GM12878 (cell line): ENCODE data around the gene P2RX6. TPM values are rescaled to one million over a fixed set of nuclear protein-coding genes. Genes with fewer than 3 reads are reported as not detected.

ENCODE experiments used
- ATAC-seq: fragments of 200-7000 bp; cut with Tn5 transposase; 3 replicates; pipeline ENCODE4 v1.9.1; 2020; ENCODE audit warnings: mild to moderate bottlenecking, moderate library complexity
- BruUV-seq: library from RNA; stranded (reverse); fragments of 400-500 nt; replicated peaks from 2 replicates; lab custom pipeline; 2021; lab: Mats Ljungman, UMichigan
- CTCF ChIA-PET: fragments of 300-600 bp; sonication (Branson Sonifier 250); formaldehyde crosslinking; extraction: SDS; loops from one replicate; lab custom pipeline; 2021; ENCODE audit warnings: inconsistent platforms; lab: Yijun Ruan, JAX
- POLR2A ChIA-PET: fragments of 350-600 bp; formaldehyde crosslinking; extraction: SDS; loops from one replicate; lab custom pipeline; 2021; ENCODE audit warnings: inconsistent platforms; lab: Charles Lee
- RAD21 ChIA-PET: fragments of 300-600 bp; sonication (Branson Sonifier 250); formaldehyde crosslinking; loops from one replicate; lab custom pipeline; 2023; ENCODE audit warnings: antibody characterized with exemption; ENCODE audit not compliant: unreplicated experiment; lab: Charles Lee
- SMC1A ChIA-PET: fragments of 300-600 bp; sonication (Branson Sonifier 250); formaldehyde crosslinking; loops from one replicate; lab custom pipeline; 2023; ENCODE audit not compliant: unreplicated experiment, uncharacterized antibody; lab: Charles Lee
- DNase-seq: peaks from one replicate; pipeline ENCODE4 v3.0.0-alpha.2; 2011; ENCODE audit warnings: low read depth, low spot score
- FAIRE-seq: peaks from 3 replicates; lab custom pipeline; 2011; peaks lifted over from hg19 to GRCh38; lab: Jason Lieb, UNC
- H2AFZ ChIP-seq: 2 replicates; pipeline ENCODE4 v1.6.0; 2011; ENCODE audit warnings: low read depth, low read length, control low read depth; ENCODE audit not compliant: control insufficient read depth
- H3K27ac ChIP-seq: 2 replicates; pipeline ENCODE4 v1.5.1; 2011; ENCODE audit warnings: control low read depth; ENCODE audit not compliant: control insufficient read depth, insufficient read depth
- H3K27me3 ChIP-seq, 2 experiments: replicated peaks in 1 of 2; 2 replicates each; pipeline versions ENCODE4 v1.6.0 to v1.6.1; 2011; ENCODE audit warnings: low read length in 1 of 2; ENCODE audit not compliant: control insufficient read depth in 2 of 2, insufficient read depth in 2 of 2
- H3K36me3 ChIP-seq, 2 experiments: 2 replicates each; pipeline ENCODE4 v1.5.1; 2011; ENCODE audit warnings: low read length in 1 of 2; ENCODE audit not compliant: control insufficient read depth in 2 of 2, insufficient read depth in 2 of 2
- H3K4me1 ChIP-seq: 2 replicates; pipeline ENCODE4 v1.6.1; 2011; ENCODE audit warnings: mild to moderate bottlenecking, low read length, moderate library complexity, mixed read lengths; ENCODE audit not compliant: control insufficient read depth, insufficient read depth
- H3K4me2 ChIP-seq: 2 replicates; pipeline ENCODE4 v1.6.0; 2011; ENCODE audit warnings: control low read depth; ENCODE audit not compliant: control insufficient read depth, insufficient read depth
- H3K4me3 ChIP-seq: fragments of 200-600 bp; sonication (generic); 2 replicates; pipeline ENCODE4 v1.5.1; 2016
- H3K79me2 ChIP-seq: 2 replicates; pipeline ENCODE4 v1.6.0; 2011; ENCODE audit warnings: low read length; ENCODE audit not compliant: control insufficient read depth, insufficient read depth
- H3K9ac ChIP-seq: 2 replicates; pipeline ENCODE4 v1.8.0; 2011; ENCODE audit warnings: low read length, control low read depth, mixed read lengths; ENCODE audit not compliant: control insufficient read depth, insufficient read depth
- H3K9me3 ChIP-seq: replicated peaks from 3 replicates; pipeline ENCODE4 v1.5.1; 2011; ENCODE audit warnings: mild to moderate bottlenecking, low read length; ENCODE audit not compliant: control insufficient read depth, insufficient read depth
- H4K20me1 ChIP-seq: 2 replicates; pipeline ENCODE4 v1.6.0; 2011; ENCODE audit not compliant: control insufficient read depth, insufficient read depth
- MEF2B ChIP-seq: fragments of 450-650 bp; IDR thresholded peaks from 2 replicates; pipeline ENCODE4 v1.6.1; 2018; ENCODE audit warnings: mild to moderate bottlenecking, moderate library complexity; ENCODE audit not compliant: partially characterized antibody, poor library complexity, severe bottlenecking
- MTA3 ChIP-seq: IDR thresholded peaks from 2 replicates; pipeline ENCODE4 v1.6.1; 2012; ENCODE audit warnings: low read length, inconsistent platforms, borderline replicate concordance
- POLR2A ChIP-seq: IDR thresholded peaks from 2 replicates; pipeline ENCODE4 v1.6.1; 2011; ENCODE audit warnings: low read depth, mild to moderate bottlenecking, low read length
- RB1 ChIP-seq: fragments of 450-650 bp; formaldehyde crosslinking; IDR thresholded peaks from 2 replicates; pipeline ENCODE4 v1.6.1; 2017; ENCODE audit warnings: mild to moderate bottlenecking, borderline replicate concordance
- SMAD1 ChIP-seq: fragments of 450-650 bp; IDR thresholded peaks from 2 replicates; pipeline ENCODE4 v1.6.1; 2018; ENCODE audit warnings: mild to moderate bottlenecking, low read depth; ENCODE audit not compliant: partially characterized antibody
- SMARCA5 ChIP-seq: fragments of 450-650 bp; IDR thresholded peaks from 2 replicates; pipeline ENCODE4 v1.6.1; 2017; ENCODE audit warnings: mild to moderate bottlenecking
- SREBF1 ChIP-seq: IDR thresholded peaks from 2 replicates; pipeline ENCODE4 v1.6.1; 2012; ENCODE audit warnings: mild to moderate bottlenecking, low read length
- STAT3 ChIP-seq: IDR thresholded peaks from 2 replicates; pipeline ENCODE4 v1.6.1; 2011; ENCODE audit warnings: low read depth, low read length, improper control_type of control experiment
- TARDBP ChIP-seq: IDR thresholded peaks from 2 replicates; pipeline ENCODE4 v1.6.1; 2016; ENCODE audit warnings: borderline replicate concordance
- TCF12 ChIP-seq: IDR thresholded peaks from 2 replicates; pipeline ENCODE4 v1.6.1; 2011; ENCODE audit warnings: low read depth, mild to moderate bottlenecking, low read length
- YY1 ChIP-seq: IDR thresholded peaks from 2 replicates; pipeline ENCODE4 v1.6.1; 2011; ENCODE audit warnings: low read depth, mild to moderate bottlenecking, low read length
- ZNF622 ChIP-seq: fragments of 450-650 bp; IDR thresholded peaks from 2 replicates; pipeline ENCODE4 v1.6.1; 2017; ENCODE audit warnings: mild to moderate bottlenecking, inconsistent platforms
- WGBS: methylation state at CpG from one replicate; pipeline ENCODE4 v1.1.6; 2016; ENCODE audit warnings: low lambda C conversion rate; ENCODE audit not compliant: insufficient replicate concordance, insufficient coverage; ENCODE audit errors: missing lambda C conversion rate; 5-methylcytosine and 5-hydroxymethylcytosine counted together
- in situ Hi-C: fragments of 300-500 bp; cut with MboI; formaldehyde crosslinking; loops from 9 replicates; pipeline ENCODE4 v1.14.3; 2018; ENCODE audit warnings: mixed read lengths
- intact Hi-C: fragments of 100-400 bp; cut with micrococcal nuclease; formaldehyde crosslinking; loops from one replicate; pipeline ENCODE4 v1.14.2; 2022; ENCODE audit not compliant: unreplicated experiment
- polyA plus RNA-seq, 11 experiments: library from polyadenylated mRNA; depleted of rRNA in 4 of 11; unstranded in 6 of 11; stranded (reverse) in 5 of 11; fragments of >200 nt; fragmentation: Nextera tagmentation in 4 of 11; fragmentation: Illumina TruSeq in 1 of 11; extraction: Ambion mirVana in 4 of 11; extraction: Trizol in 1 of 11; gene quantifications; 1 replicate in 1 of 11; 2 replicates in 10 of 11; pipeline versions ENCODE4 v1.2.1 to v1.2.3, GENCODE V29; 2011 to 2016; ENCODE audit warnings: inconsistent platforms in 2 of 11, missing spikeins in 2 of 11, low read depth in 1 of 11
- total RNA-seq, 4 experiments: library from RNA; depleted of rRNA in 3 of 4; stranded (reverse); fragments of >200 nt in 3 of 4; fragmentation: Illumina TruSeq in 1 of 4; extraction: Trizol in 1 of 4; gene quantifications; 2 replicates each; pipeline versions ENCODE4 v1.2.1 to v1.2.3, GENCODE V29; 2013 to 2021
- TF ChIP-seq, protein P1 (sequence below): fragments of 150-350 bp; IDR thresholded peaks from 2 replicates; pipeline ENCODE4 v1.6.1; 2016; ENCODE audit warnings: low read depth, low read length
- TF ChIP-seq, protein P2 (sequence below): fragments of 450-650 bp; IDR thresholded peaks from 2 replicates; pipeline ENCODE4 v1.6.1; 2014; ENCODE audit warnings: mild to moderate bottlenecking
- TF ChIP-seq, protein P3 (sequence below), 3 experiments: IDR thresholded peaks in 2 of 3; conservative IDR thresholded peaks in 1 of 3; 2 replicates each; pipeline ENCODE4 v1.5.1; 2011; ENCODE audit warnings: low read depth in 3 of 3, low read length in 3 of 3, mild to moderate bottlenecking in 3 of 3, control low read depth in 2 of 3, moderate library complexity in 2 of 3, inconsistent platforms in 1 of 3, mixed read lengths in 1 of 3; ENCODE audit not compliant: control insufficient read depth in 2 of 3, insufficient read depth in 1 of 3; ENCODE audit errors: extremely low read depth in 1 of 3

Gene P2RX6
- total and polyA plus RNA-seq, 10 of the 15 experiments (the other 5 are each of a cell fraction or from before 2014, with no cell fraction given), result 0.03 to 0.21 (median 0.07) TPM; not detected in 5

DNA sequence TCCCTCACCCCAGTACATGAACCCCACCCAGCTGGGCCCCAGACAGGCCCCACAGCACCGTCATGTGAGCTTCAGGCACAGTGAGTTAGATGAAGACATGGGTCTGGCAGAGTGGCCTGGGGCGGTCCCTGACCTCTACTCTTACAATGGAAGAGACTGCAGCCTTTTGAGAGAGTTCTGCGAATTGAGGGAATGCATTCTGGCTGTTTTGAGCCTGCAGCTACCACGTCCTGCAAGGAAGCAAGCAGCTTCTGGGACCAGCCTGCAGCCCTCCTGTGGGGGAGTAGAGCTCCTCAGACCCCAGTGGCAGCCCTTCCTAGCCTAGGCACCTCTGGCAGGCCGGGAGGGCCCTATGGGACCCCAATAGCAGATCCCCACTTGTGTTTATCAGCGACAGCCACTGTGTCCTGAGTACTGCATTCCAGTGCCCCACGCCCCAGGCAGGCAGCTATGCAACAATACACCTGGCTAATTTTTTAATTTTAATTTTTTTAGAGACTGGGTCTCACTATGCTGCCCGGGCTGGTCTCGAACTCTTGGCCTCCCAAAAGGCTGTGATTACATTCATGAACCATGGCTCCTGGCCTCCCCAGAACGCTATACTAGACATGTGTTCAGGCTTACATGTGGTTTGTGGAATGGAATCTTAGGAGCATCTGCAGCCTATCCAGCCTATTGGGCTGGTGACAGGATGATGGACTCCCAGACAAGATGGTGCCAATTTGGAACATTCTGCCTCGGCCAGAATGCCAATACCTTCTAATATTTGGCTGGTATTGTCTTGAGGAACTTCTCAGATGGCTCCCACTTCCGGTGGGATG, 18.1 kb downstream of the P2RX6 start:
- Histone ChIP-seq H3K4me3 (no peak overlapping the region), H3K4me2 (no peak overlapping the region), H3K36me3 (no peaks in the 10 kb centered on the region), H3K27me3 (no peaks in the 10 kb centered on the region; a peak in 1 of 4 replicates), H4K20me1 (no peaks in the 10 kb centered on the region), H3K9ac (no peak overlapping the region), H2AFZ (no peak overlapping the region), H3K4me1 (peaks cover 7% of the 10 kb centered on the region), H3K79me2 (no peaks in the 10 kb centered on the region), H3K27ac (no peak overlapping the region), H3K9me3 (no peaks in the 10 kb centered on the region)
- no TSS peak for BruUV-seq
- CTCF ChIA-PET, result no interaction called here
- POLR2A ChIA-PET, result no interaction called here
- SMC1A ChIA-PET, result interaction anchor here (1.2 kb wide), 1 partner anchor 12 kb away, joined by 3 read pairs; no protein-coding TSS in a partner anchor
- in situ Hi-C loops (no loop called here), intact Hi-C loops (no loop called here)
- ATAC-seq (no peak), FAIRE-seq (no peak), DNase-seq (no peak)
- TF ChIP-seq, protein P1, sequence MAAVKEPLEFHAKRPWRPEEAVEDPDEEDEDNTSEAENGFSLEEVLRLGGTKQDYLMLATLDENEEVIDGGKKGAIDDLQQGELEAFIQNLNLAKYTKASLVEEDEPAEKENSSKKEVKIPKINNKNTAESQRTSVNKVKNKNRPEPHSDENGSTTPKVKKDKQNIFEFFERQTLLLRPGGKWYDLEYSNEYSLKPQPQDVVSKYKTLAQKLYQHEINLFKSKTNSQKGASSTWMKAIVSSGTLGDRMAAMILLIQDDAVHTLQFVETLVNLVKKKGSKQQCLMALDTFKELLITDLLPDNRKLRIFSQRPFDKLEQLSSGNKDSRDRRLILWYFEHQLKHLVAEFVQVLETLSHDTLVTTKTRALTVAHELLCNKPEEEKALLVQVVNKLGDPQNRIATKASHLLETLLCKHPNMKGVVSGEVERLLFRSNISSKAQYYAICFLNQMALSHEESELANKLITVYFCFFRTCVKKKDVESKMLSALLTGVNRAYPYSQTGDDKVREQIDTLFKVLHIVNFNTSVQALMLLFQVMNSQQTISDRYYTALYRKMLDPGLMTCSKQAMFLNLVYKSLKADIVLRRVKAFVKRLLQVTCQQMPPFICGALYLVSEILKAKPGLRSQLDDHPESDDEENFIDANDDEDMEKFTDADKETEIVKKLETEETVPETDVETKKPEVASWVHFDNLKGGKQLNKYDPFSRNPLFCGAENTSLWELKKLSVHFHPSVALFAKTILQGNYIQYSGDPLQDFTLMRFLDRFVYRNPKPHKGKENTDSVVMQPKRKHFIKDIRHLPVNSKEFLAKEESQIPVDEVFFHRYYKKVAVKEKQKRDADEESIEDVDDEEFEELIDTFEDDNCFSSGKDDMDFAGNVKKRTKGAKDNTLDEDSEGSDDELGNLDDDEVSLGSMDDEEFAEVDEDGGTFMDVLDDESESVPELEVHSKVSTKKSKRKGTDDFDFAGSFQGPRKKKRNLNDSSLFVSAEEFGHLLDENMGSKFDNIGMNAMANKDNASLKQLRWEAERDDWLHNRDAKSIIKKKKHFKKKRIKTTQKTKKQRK, result no peak
- TF ChIP-seq POLR2A, result no peak
- no peak for TF ChIP-seq ZNF622
- no peak for TF ChIP-seq TCF12
- TF ChIP-seq STAT3, result no peak
- TF ChIP-seq MTA3, result no peak
- no peak for TF ChIP-seq MEF2B
- no peak for TF ChIP-seq TARDBP
- TF ChIP-seq RB1, result no peak
- TF ChIP-seq SREBF1, result no peak
- TF ChIP-seq SMARCA5, result no peak
- TF ChIP-seq, protein P2, sequence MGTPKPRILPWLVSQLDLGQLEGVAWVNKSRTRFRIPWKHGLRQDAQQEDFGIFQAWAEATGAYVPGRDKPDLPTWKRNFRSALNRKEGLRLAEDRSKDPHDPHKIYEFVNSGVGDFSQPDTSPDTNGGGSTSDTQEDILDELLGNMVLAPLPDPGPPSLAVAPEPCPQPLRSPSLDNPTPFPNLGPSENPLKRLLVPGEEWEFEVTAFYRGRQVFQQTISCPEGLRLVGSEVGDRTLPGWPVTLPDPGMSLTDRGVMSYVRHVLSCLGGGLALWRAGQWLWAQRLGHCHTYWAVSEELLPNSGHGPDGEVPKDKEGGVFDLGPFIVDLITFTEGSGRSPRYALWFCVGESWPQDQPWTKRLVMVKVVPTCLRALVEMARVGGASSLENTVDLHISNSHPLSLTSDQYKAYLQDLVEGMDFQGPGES, result no peak
- no peak for TF ChIP-seq YY1
- TF ChIP-seq SMAD1, result no peak
- TF ChIP-seq, protein P3, sequence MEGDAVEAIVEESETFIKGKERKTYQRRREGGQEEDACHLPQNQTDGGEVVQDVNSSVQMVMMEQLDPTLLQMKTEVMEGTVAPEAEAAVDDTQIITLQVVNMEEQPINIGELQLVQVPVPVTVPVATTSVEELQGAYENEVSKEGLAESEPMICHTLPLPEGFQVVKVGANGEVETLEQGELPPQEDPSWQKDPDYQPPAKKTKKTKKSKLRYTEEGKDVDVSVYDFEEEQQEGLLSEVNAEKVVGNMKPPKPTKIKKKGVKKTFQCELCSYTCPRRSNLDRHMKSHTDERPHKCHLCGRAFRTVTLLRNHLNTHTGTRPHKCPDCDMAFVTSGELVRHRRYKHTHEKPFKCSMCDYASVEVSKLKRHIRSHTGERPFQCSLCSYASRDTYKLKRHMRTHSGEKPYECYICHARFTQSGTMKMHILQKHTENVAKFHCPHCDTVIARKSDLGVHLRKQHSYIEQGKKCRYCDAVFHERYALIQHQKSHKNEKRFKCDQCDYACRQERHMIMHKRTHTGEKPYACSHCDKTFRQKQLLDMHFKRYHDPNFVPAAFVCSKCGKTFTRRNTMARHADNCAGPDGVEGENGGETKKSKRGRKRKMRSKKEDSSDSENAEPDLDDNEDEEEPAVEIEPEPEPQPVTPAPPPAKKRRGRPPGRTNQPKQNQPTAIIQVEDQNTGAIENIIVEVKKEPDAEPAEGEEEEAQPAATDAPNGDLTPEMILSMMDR (IDR thresholded peaks at IDR 0.05 in 2 of 3, conservative IDR thresholded peaks at IDR 0.05 in 1 of 3; ENCODE audit: control insufficient read depth in 2 of 3, extremely low read depth in 1 of 3, insufficient read depth in 1 of 3, low read depth in 3 of 3, low read length in 3 of 3), result no peak
- WGBS, result 38% methylated on average over 12 of the region's 12 CpGs
- RAD21 ChIA-PET, result interaction anchor here (0.6 kb wide), 1 partner anchor 33 kb away, joined by 3 read pairs; no protein-coding TSS in a partner anchor
